Measurements from ENCODE around the gene WWOX.

WWOX gene

DNA sequence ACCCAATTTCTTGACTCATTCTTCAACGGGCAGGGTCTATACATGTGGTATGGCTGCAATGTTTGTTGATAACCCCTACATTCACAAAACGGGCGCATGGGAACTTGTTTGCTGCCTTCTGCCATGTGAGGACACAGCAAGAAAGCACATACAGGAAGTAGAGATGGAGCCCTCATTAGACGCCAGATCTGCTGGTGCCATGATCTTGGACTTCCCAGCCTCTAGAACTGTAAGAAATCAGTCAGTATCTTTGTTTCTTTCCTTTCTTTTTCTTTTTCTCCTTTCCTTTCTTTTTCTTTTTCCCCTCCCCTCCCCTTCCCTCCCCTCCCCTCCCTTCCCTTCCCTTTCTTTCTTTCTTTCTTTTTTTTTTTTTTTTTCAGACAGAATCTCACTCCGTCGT, 165.2 kb downstream of the WWOX start:
- Histone ChIP-seq H4K20me1 (ENCODE audit: insufficient read depth, low read length) (no peaks in the 10 kb centered on the region), H3K79me2 (ENCODE audit: low read length) (no peaks in the 10 kb centered on the region), H3K4me2 (ENCODE audit: low read depth, low read length) (no peak overlapping the region), H3F3A (ENCODE audit: insufficient read depth, low read length) (no peaks in the 10 kb centered on the region), H3K27me3 (replicated peaks; ENCODE audit: insufficient read depth, low read length) (no peaks in the 10 kb centered on the region), H3K4me3 (ENCODE audit: low read length) (no peak overlapping the region), H3K27ac (ENCODE audit: low read length) (no peak overlapping the region), H3K4me1 (ENCODE audit: low read length) (no peaks in the 10 kb centered on the region), H2AFZ (ENCODE audit: low read length) (no peak overlapping the region), H3K9ac (ENCODE audit: low read length) (no peak overlapping the region), H3K36me3 (replicated peaks; ENCODE audit: insufficient read depth, low read length) (no peaks in the 10 kb centered on the region), H3K9me3 (replicated peaks; ENCODE audit: insufficient read depth, low read length) (no peaks in the 10 kb centered on the region), H3K9me2 (replicated peaks; ENCODE audit: insufficient read depth, low read length) (no peaks in the 10 kb centered on the region)
- TF ChIP-seq EZH2phosphoT487 (IDR thresholded peaks at IDR 0.05; ENCODE audit: low read length): no peak
- TF ChIP-seq, protein P1, sequence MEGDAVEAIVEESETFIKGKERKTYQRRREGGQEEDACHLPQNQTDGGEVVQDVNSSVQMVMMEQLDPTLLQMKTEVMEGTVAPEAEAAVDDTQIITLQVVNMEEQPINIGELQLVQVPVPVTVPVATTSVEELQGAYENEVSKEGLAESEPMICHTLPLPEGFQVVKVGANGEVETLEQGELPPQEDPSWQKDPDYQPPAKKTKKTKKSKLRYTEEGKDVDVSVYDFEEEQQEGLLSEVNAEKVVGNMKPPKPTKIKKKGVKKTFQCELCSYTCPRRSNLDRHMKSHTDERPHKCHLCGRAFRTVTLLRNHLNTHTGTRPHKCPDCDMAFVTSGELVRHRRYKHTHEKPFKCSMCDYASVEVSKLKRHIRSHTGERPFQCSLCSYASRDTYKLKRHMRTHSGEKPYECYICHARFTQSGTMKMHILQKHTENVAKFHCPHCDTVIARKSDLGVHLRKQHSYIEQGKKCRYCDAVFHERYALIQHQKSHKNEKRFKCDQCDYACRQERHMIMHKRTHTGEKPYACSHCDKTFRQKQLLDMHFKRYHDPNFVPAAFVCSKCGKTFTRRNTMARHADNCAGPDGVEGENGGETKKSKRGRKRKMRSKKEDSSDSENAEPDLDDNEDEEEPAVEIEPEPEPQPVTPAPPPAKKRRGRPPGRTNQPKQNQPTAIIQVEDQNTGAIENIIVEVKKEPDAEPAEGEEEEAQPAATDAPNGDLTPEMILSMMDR (IDR thresholded peaks at IDR 0.05; ENCODE audit: low read length): no peak
- no peak for TF ChIP-seq EZH2 (optimal IDR thresholded peaks at IDR 0.05; ENCODE audit: low read depth, low read length)
- DNase-seq: no peak

DNA sequence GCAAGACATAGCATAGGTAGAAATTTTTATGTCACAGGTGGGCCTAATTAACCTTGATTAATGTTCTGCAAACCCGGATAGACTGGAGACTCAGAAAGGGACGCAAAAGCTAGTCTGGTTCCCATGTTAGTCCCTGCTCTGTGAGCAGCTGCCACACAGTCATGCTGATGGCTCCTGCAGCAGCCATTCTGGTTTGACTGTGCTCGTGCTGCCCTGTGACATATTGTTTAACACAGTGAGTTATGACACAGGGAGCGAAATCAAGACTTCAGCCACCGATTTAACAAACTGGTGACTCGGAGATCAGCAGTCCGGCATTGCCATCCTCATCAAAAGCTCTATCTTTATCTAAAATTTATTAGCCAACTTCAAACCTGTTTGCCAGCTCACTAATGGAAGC, 169.8 kb downstream of the WWOX start:
- Histone ChIP-seq H3K79me2 (ENCODE audit: low read length) (no peaks in the 10 kb centered on the region), H4K20me1 (ENCODE audit: insufficient read depth, low read length) (no peaks in the 10 kb centered on the region), H3K9me2 (replicated peaks; ENCODE audit: insufficient read depth, low read length) (no peaks in the 10 kb centered on the region), H3K36me3 (replicated peaks; ENCODE audit: insufficient read depth, low read length) (no peaks in the 10 kb centered on the region), H3K4me1 (ENCODE audit: low read length) (no peaks in the 10 kb centered on the region), H3K27ac (ENCODE audit: low read length) (no peak overlapping the region), H3K27me3 (replicated peaks; ENCODE audit: insufficient read depth, low read length) (no peaks in the 10 kb centered on the region), H3F3A (ENCODE audit: insufficient read depth, low read length) (no peaks in the 10 kb centered on the region), H3K4me3 (ENCODE audit: low read length) (no peak overlapping the region), H3K9me3 (replicated peaks; ENCODE audit: insufficient read depth, low read length) (no peaks in the 10 kb centered on the region), H2AFZ (ENCODE audit: low read length) (no peak overlapping the region), H3K4me2 (ENCODE audit: low read depth, low read length) (no peak overlapping the region), H3K9ac (ENCODE audit: low read length) (no peak overlapping the region)
- no peak for DNase-seq
- TF ChIP-seq EZH2 (optimal IDR thresholded peaks at IDR 0.05; ENCODE audit: low read depth, low read length): no peak
- TF ChIP-seq, protein P1 (IDR thresholded peaks at IDR 0.05; ENCODE audit: low read length): no peak
- no peak for TF ChIP-seq EZH2phosphoT487 (IDR thresholded peaks at IDR 0.05; ENCODE audit: low read length)

DNA sequence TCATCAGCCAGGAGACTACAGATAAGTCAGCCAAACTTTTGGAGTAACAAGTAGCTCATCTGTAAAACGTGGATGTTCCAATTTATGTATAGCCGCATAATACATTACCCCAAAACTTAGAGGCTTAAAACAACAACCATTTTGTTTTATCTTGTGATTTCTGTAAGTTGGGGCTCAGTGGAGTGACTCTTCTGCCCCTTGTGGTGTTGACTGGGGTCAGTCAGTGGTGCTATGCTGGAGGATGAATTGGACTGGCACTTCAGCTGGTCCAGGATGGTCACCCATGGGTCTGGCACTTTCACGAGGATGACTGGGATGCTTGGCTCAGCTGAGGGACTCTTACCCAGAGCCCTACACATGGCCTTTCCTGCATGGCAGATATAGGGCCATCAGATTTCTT, 172.5 kb downstream of the WWOX start:
- H4K20me1 ChIP-seq (ENCODE audit: insufficient read depth, low read length): no peaks in the 10 kb centered on the region
- no peak for TF ChIP-seq EZH2phosphoT487 (IDR thresholded peaks at IDR 0.05; ENCODE audit: low read length)
- TF ChIP-seq, protein P1 (IDR thresholded peaks at IDR 0.05; ENCODE audit: low read length): no peak
- no peak for TF ChIP-seq EZH2 (optimal IDR thresholded peaks at IDR 0.05; ENCODE audit: low read depth, low read length)
- no peaks in the 10 kb centered on the region for H3K79me2 ChIP-seq (ENCODE audit: low read length)
- no peaks in the 10 kb centered on the region for H3K36me3 ChIP-seq (replicated peaks; ENCODE audit: insufficient read depth, low read length)
- H3K4me3 ChIP-seq (ENCODE audit: low read length): no peak overlapping the region
- H3K9ac ChIP-seq (ENCODE audit: low read length): no peak overlapping the region
- no peaks in the 10 kb centered on the region for H3K4me1 ChIP-seq (ENCODE audit: low read length)
- H3F3A ChIP-seq (ENCODE audit: insufficient read depth, low read length): no peaks in the 10 kb centered on the region
- H2AFZ ChIP-seq (ENCODE audit: low read length): no peak overlapping the region
- no peak for DNase-seq
- no peak overlapping the region for H3K27ac ChIP-seq (ENCODE audit: low read length)
- H3K9me3 ChIP-seq (replicated peaks; ENCODE audit: insufficient read depth, low read length): no peaks in the 10 kb centered on the region
- H3K4me2 ChIP-seq (ENCODE audit: low read depth, low read length): no peak overlapping the region
- H3K9me2 ChIP-seq (replicated peaks; ENCODE audit: insufficient read depth, low read length): no peaks in the 10 kb centered on the region
- no peaks in the 10 kb centered on the region for H3K27me3 ChIP-seq (replicated peaks; ENCODE audit: insufficient read depth, low read length)

Measured in MM.1S (cell line).